NCI-H345 treated with DMSO at 0.1 percent for 48 hours (cell line): Measurements from ENCODE around the gene PRKCA.
"Not testable (repeated sequence)": the region's sequence is repeated elsewhere in the genome, so short reads cannot be mapped to it uniquely, and the experiment has no call there.

Source experiments
- DNase-seq: peaks from one replicate; lab custom pipeline; 2025; ENCODE audit not compliant: unreplicated experiment; lab: John Stamatoyannopoulos, UW

The PRKCA gene

GRCh38 chr17:66301864-66302741 is at the start of gene PRKCA:
Gene PRKCA, plus strand, starts transcription at chr17:66302613.
- peak; percentile 39 for DNase-seq

GRCh38 chr17:66253458-66253857 is 49.0 kb upstream of the PRKCA start:
- not testable (repeated sequence) for DNase-seq

- peak; percentile 33 for DNase-seq
Measured at GRCh38 chr17:66255112-66255511, 47.3 kb upstream of the PRKCA start.

- no peak for DNase-seq
Measured at GRCh38 chr17:66255527-66255971, 46.9 kb upstream of the PRKCA start.

- DNase-seq: no peak
Measured at GRCh38 chr17:66260275-66260674, 42.1 kb upstream of the PRKCA start.

GRCh38 chr17:66260688-66261087 is 41.7 kb upstream of the PRKCA start:
- DNase-seq: no peak

GRCh38 chr17:66262767-66263166 is 39.6 kb upstream of the PRKCA start:
- DNase-seq: no peak

- no peak for DNase-seq
Measured at GRCh38 chr17:66264696-66265095, 37.7 kb upstream of the PRKCA start.

GRCh38 chr17:66268247-66268927 is 34.0 kb upstream of the PRKCA start:
- DNase-seq: no peak

GRCh38 chr17:66270106-66270505 is 32.3 kb upstream of the PRKCA start:
- no peak for DNase-seq

GRCh38 chr17:66271512-66271911 is 30.9 kb upstream of the PRKCA start:
- DNase-seq: no peak

- no peak for DNase-seq
Measured at GRCh38 chr17:66272811-66273585, 29.4 kb upstream of the PRKCA start.

- DNase-seq: no peak
Measured at GRCh38 chr17:66273586-66273848, 28.9 kb upstream of the PRKCA start.

GRCh38 chr17:66275651-66276050 is 26.8 kb upstream of the PRKCA start:
- DNase-seq: no peak

- no peak for DNase-seq
Measured at GRCh38 chr17:66276328-66276937, 26.0 kb upstream of the PRKCA start.

- DNase-seq: no peak
Measured at GRCh38 chr17:66277191-66277590, 25.2 kb upstream of the PRKCA start.

GRCh38 chr17:66281661-66282369 is 20.6 kb upstream of the PRKCA start:
- DNase-seq: no peak

- DNase-seq: no peak
Measured at GRCh38 chr17:66283296-66283934, 19.0 kb upstream of the PRKCA start.

GRCh38 chr17:66283971-66284370 is 18.4 kb upstream of the PRKCA start:
- no peak for DNase-seq

GRCh38 chr17:66285149-66285548 is 17.3 kb upstream of the PRKCA start:
- DNase-seq: no peak
